ENCODE measurements around the gene KLF16.

Gene KLF16

GRCh38 chr19:1862068-1862423, 1.3 kb downstream of the KLF16 start:
- in situ Hi-C loops (cut with MboI; ENCODE audit: low pct_unique_long_range_greater_than_20kb, low sequenced_read_pairs, unreplicated experiment) = no loop called here
- no peak for TF ChIP-seq CTCF (IDR thresholded peaks at IDR 0.05; ENCODE audit: extremely low read depth, insufficient read depth, missing control alignments)
- no peak for DNase-seq (ENCODE audit: low spot score)

- no peak for TF ChIP-seq CTCF (IDR thresholded peaks at IDR 0.05; ENCODE audit: extremely low read depth, insufficient read depth, missing control alignments)
- no peak for DNase-seq (ENCODE audit: low spot score)
- in situ Hi-C loops (cut with MboI; ENCODE audit: low pct_unique_long_range_greater_than_20kb, low sequenced_read_pairs, unreplicated experiment) = no loop called here
Observed at GRCh38 chr19:1861599-1862031, 1.8 kb downstream of the KLF16 start.

GRCh38 chr19:1860821-1861598, 2.4 kb downstream of the KLF16 start:
- no peak for TF ChIP-seq CTCF (IDR thresholded peaks at IDR 0.05; ENCODE audit: extremely low read depth, insufficient read depth, missing control alignments)
- no peak for DNase-seq (ENCODE audit: low spot score)
- in situ Hi-C loops (cut with MboI; ENCODE audit: low pct_unique_long_range_greater_than_20kb, low sequenced_read_pairs, unreplicated experiment) = no loop called here

GRCh38 chr19:1860042-1860775, 3.2 kb downstream of the KLF16 start:
- TF ChIP-seq CTCF (IDR thresholded peaks at IDR 0.05; ENCODE audit: extremely low read depth, insufficient read depth, missing control alignments) = no peak
- in situ Hi-C loops (cut with MboI; ENCODE audit: low pct_unique_long_range_greater_than_20kb, low sequenced_read_pairs, unreplicated experiment) = no loop called here
- no peak for DNase-seq (ENCODE audit: low spot score)

- no peak for TF ChIP-seq CTCF (IDR thresholded peaks at IDR 0.05; ENCODE audit: extremely low read depth, insufficient read depth, missing control alignments)
- in situ Hi-C loops (cut with MboI; ENCODE audit: low pct_unique_long_range_greater_than_20kb, low sequenced_read_pairs, unreplicated experiment) = no loop called here
- DNase-seq (ENCODE audit: low spot score) = no peak
Observed at GRCh38 chr19:1859331-1859781, 4.0 kb downstream of the KLF16 start.

GRCh38 chr19:1858412-1859081, 4.8 kb downstream of the KLF16 start:
- in situ Hi-C loops (cut with MboI; ENCODE audit: low pct_unique_long_range_greater_than_20kb, low sequenced_read_pairs, unreplicated experiment) = no loop called here
- no peak for TF ChIP-seq CTCF (IDR thresholded peaks at IDR 0.05; ENCODE audit: extremely low read depth, insufficient read depth, missing control alignments)
- no peak for DNase-seq (ENCODE audit: low spot score)

All from GM13977 (cell line).